ENCODE measurements around the gene DLG1.

DLG1 gene

GRCh38 chr3:197026481-197026866, 271.9 kb downstream of the DLG1 start:
- DNase-seq: no peak

GRCh38 chr3:197025736-197026480, 272.5 kb downstream of the DLG1 start:
- DNase-seq: no peak

- DNase-seq: no peak
Measured at GRCh38 chr3:197024881-197025735, 273.3 kb downstream of the DLG1 start.

GRCh38 chr3:197023998-197024651, 274.3 kb downstream of the DLG1 start:
- no peak for DNase-seq

GRCh38 chr3:197023241-197023997, 275.0 kb downstream of the DLG1 start:
- no peak for DNase-seq

GRCh38 chr3:197022405-197023231, 275.8 kb downstream of the DLG1 start:
- DNase-seq: no peak

- no peak for DNase-seq
Measured at GRCh38 chr3:197021729-197022404, 276.5 kb downstream of the DLG1 start.

- DNase-seq: no peak
Measured at GRCh38 chr3:197021231-197021630, 277.2 kb downstream of the DLG1 start.

GRCh38 chr3:197019535-197019934, 278.9 kb downstream of the DLG1 start:
- no peak for DNase-seq

- DNase-seq: no peak
Measured at GRCh38 chr3:197019021-197019420, 279.4 kb downstream of the DLG1 start.

GRCh38 chr3:197017003-197017402, 281.4 kb downstream of the DLG1 start:
- DNase-seq: no peak

- DNase-seq: no peak
Measured at GRCh38 chr3:197015790-197016736, 282.3 kb downstream of the DLG1 start.

- no peak for DNase-seq
Measured at GRCh38 chr3:197014942-197015575, 283.4 kb downstream of the DLG1 start.

GRCh38 chr3:197014024-197014423, 284.4 kb downstream of the DLG1 start:
- DNase-seq: no peak

GRCh38 chr3:197012540-197012883, 285.9 kb downstream of the DLG1 start:
- no peak for DNase-seq

GRCh38 chr3:197011780-197012539, 286.5 kb downstream of the DLG1 start:
- no peak for DNase-seq

- DNase-seq: no peak
Measured at GRCh38 chr3:197010556-197011351, 287.7 kb downstream of the DLG1 start.

- no peak for DNase-seq
Measured at GRCh38 chr3:197009532-197010019, 288.8 kb downstream of the DLG1 start.
